GM12878 (cell line): ENCODE measurements around the gene PSPC1. TPM values are rescaled to one million over a fixed set of nuclear protein-coding genes. Genes with fewer than 3 reads are reported as not detected.

Source experiments
- ATAC-seq: fragments of 200-7000 bp; cut with Tn5 transposase; 3 replicates; pipeline ENCODE4 v1.9.1; 2020; ENCODE audit warnings: mild to moderate bottlenecking, moderate library complexity
- BruUV-seq: library from RNA; stranded (reverse); fragments of 400-500 nt; replicated peaks from 2 replicates; lab custom pipeline; 2021; lab: Mats Ljungman, UMichigan
- CTCF ChIA-PET: fragments of 300-600 bp; sonication (Branson Sonifier 250); formaldehyde crosslinking; extraction: SDS; loops from one replicate; lab custom pipeline; 2021; ENCODE audit warnings: inconsistent platforms; lab: Yijun Ruan, JAX
- POLR2A ChIA-PET: fragments of 350-600 bp; formaldehyde crosslinking; extraction: SDS; loops from one replicate; lab custom pipeline; 2021; ENCODE audit warnings: inconsistent platforms; lab: Charles Lee
- RAD21 ChIA-PET: fragments of 300-600 bp; sonication (Branson Sonifier 250); formaldehyde crosslinking; loops from one replicate; lab custom pipeline; 2023; ENCODE audit warnings: antibody characterized with exemption; ENCODE audit not compliant: unreplicated experiment; lab: Charles Lee
- SMC1A ChIA-PET: fragments of 300-600 bp; sonication (Branson Sonifier 250); formaldehyde crosslinking; loops from one replicate; lab custom pipeline; 2023; ENCODE audit not compliant: unreplicated experiment, uncharacterized antibody; lab: Charles Lee
- DNase-seq: peaks from one replicate; pipeline ENCODE4 v3.0.0-alpha.2; 2011; ENCODE audit warnings: low read depth, low spot score
- FAIRE-seq: peaks from 3 replicates; lab custom pipeline; 2011; peaks lifted over from hg19 to GRCh38; lab: Jason Lieb, UNC
- H2AFZ ChIP-seq: 2 replicates; pipeline ENCODE4 v1.6.0; 2011; ENCODE audit warnings: low read depth, low read length, control low read depth; ENCODE audit not compliant: control insufficient read depth
- H3K27ac ChIP-seq: 2 replicates; pipeline ENCODE4 v1.5.1; 2011; ENCODE audit warnings: control low read depth; ENCODE audit not compliant: control insufficient read depth, insufficient read depth
- H3K27me3 ChIP-seq, 2 experiments: replicated peaks in 1 of 2; 2 replicates each; pipeline versions ENCODE4 v1.6.0 to v1.6.1; 2011; ENCODE audit warnings: low read length in 1 of 2; ENCODE audit not compliant: control insufficient read depth in 2 of 2, insufficient read depth in 2 of 2
- H3K36me3 ChIP-seq, 2 experiments: 2 replicates each; pipeline ENCODE4 v1.5.1; 2011; ENCODE audit warnings: low read length in 1 of 2; ENCODE audit not compliant: control insufficient read depth in 2 of 2, insufficient read depth in 2 of 2
- H3K4me1 ChIP-seq: 2 replicates; pipeline ENCODE4 v1.6.1; 2011; ENCODE audit warnings: mild to moderate bottlenecking, low read length, moderate library complexity, mixed read lengths; ENCODE audit not compliant: control insufficient read depth, insufficient read depth
- H3K4me2 ChIP-seq: 2 replicates; pipeline ENCODE4 v1.6.0; 2011; ENCODE audit warnings: control low read depth; ENCODE audit not compliant: control insufficient read depth, insufficient read depth
- H3K4me3 ChIP-seq: fragments of 200-600 bp; sonication (generic); 2 replicates; pipeline ENCODE4 v1.5.1; 2016
- H3K79me2 ChIP-seq: 2 replicates; pipeline ENCODE4 v1.6.0; 2011; ENCODE audit warnings: low read length; ENCODE audit not compliant: control insufficient read depth, insufficient read depth
- H3K9ac ChIP-seq: 2 replicates; pipeline ENCODE4 v1.8.0; 2011; ENCODE audit warnings: low read length, control low read depth, mixed read lengths; ENCODE audit not compliant: control insufficient read depth, insufficient read depth
- H3K9me3 ChIP-seq: replicated peaks from 3 replicates; pipeline ENCODE4 v1.5.1; 2011; ENCODE audit warnings: mild to moderate bottlenecking, low read length; ENCODE audit not compliant: control insufficient read depth, insufficient read depth
- H4K20me1 ChIP-seq: 2 replicates; pipeline ENCODE4 v1.6.0; 2011; ENCODE audit not compliant: control insufficient read depth, insufficient read depth
- ATF7 ChIP-seq: fragments of 450-650 bp; IDR thresholded peaks from 2 replicates; pipeline ENCODE4 v1.6.1; 2016; ENCODE audit warnings: low read depth, mild to moderate bottlenecking
- DPF2 ChIP-seq: fragments of 450-650 bp; IDR thresholded peaks from 2 replicates; pipeline ENCODE4 v1.6.1; 2017; ENCODE audit warnings: mild to moderate bottlenecking
- ESRRA ChIP-seq: IDR thresholded peaks from 2 replicates; pipeline ENCODE4 v1.6.1; 2012; ENCODE audit warnings: mild to moderate bottlenecking, low read length, improper control_type of control experiment
- NR2C2 ChIP-seq: IDR thresholded peaks from 2 replicates; pipeline ENCODE4 v1.6.1; 2011; ENCODE audit warnings: borderline replicate concordance, low read depth; ENCODE audit not compliant: control insufficient read depth, insufficient read length
- PAX8 ChIP-seq: fragments of 450-650 bp; IDR thresholded peaks from 2 replicates; pipeline ENCODE4 v1.6.1; 2017; ENCODE audit warnings: mild to moderate bottlenecking, moderate library complexity
- POLR2A ChIP-seq: IDR thresholded peaks from 2 replicates; pipeline ENCODE4 v1.6.1; 2011; ENCODE audit warnings: low read depth, mild to moderate bottlenecking, low read length
- POLR2AphosphoS5 ChIP-seq: IDR thresholded peaks from 2 replicates; pipeline ENCODE4 v1.6.1; 2011; ENCODE audit warnings: mild to moderate bottlenecking, low read length, inconsistent platforms
- SPI1 ChIP-seq: IDR thresholded peaks from 2 replicates; pipeline ENCODE4 v1.6.1; 2011; ENCODE audit warnings: low read depth, mild to moderate bottlenecking, low read length, moderate library complexity, borderline replicate concordance; ENCODE audit not compliant: insufficient read depth
- YBX1 ChIP-seq: fragments of 450-650 bp; IDR thresholded peaks from 2 replicates; pipeline ENCODE4 v1.6.1; 2016; ENCODE audit warnings: antibody characterized with exemption
- ZBED1 ChIP-seq: IDR thresholded peaks from 2 replicates; pipeline ENCODE4 v1.6.1; 2016; ENCODE audit warnings: borderline replicate concordance
- ZNF274 ChIP-seq: IDR thresholded peaks from one replicate; pipeline ENCODE4 v1.8.0; 2011; ENCODE audit not compliant: insufficient read length, insufficient read depth
- ZZZ3 ChIP-seq: IDR thresholded peaks from 2 replicates; pipeline ENCODE4 v1.6.1; 2011; ENCODE audit warnings: low read depth; ENCODE audit not compliant: control insufficient read depth, insufficient read length
- WGBS: methylation state at CpG from one replicate; pipeline ENCODE4 v1.1.6; 2016; ENCODE audit warnings: low lambda C conversion rate; ENCODE audit not compliant: insufficient replicate concordance, insufficient coverage; ENCODE audit errors: missing lambda C conversion rate; 5-methylcytosine and 5-hydroxymethylcytosine counted together
- in situ Hi-C: fragments of 300-500 bp; cut with MboI; formaldehyde crosslinking; loops from 9 replicates; pipeline ENCODE4 v1.14.3; 2018; ENCODE audit warnings: mixed read lengths
- intact Hi-C: fragments of 100-400 bp; cut with micrococcal nuclease; formaldehyde crosslinking; loops from one replicate; pipeline ENCODE4 v1.14.2; 2022; ENCODE audit not compliant: unreplicated experiment
- polyA plus RNA-seq, 11 experiments: library from polyadenylated mRNA; depleted of rRNA in 4 of 11; unstranded in 6 of 11; stranded (reverse) in 5 of 11; fragments of >200 nt; fragmentation: Nextera tagmentation in 4 of 11; fragmentation: Illumina TruSeq in 1 of 11; extraction: Ambion mirVana in 4 of 11; extraction: Trizol in 1 of 11; gene quantifications; 1 replicate in 1 of 11; 2 replicates in 10 of 11; pipeline versions ENCODE4 v1.2.1 to v1.2.3, GENCODE V29; 2011 to 2016; ENCODE audit warnings: inconsistent platforms in 2 of 11, missing spikeins in 2 of 11, low read depth in 1 of 11
- total RNA-seq, 4 experiments: library from RNA; depleted of rRNA in 3 of 4; stranded (reverse); fragments of >200 nt in 3 of 4; fragmentation: Illumina TruSeq in 1 of 4; extraction: Trizol in 1 of 4; gene quantifications; 2 replicates each; pipeline versions ENCODE4 v1.2.1 to v1.2.3, GENCODE V29; 2013 to 2021
- TF ChIP-seq, protein P1 (sequence below): fragments of 450-650 bp; IDR thresholded peaks from 2 replicates; pipeline ENCODE4 v1.6.1; 2017; ENCODE audit warnings: antibody characterized with exemption, mild to moderate bottlenecking, moderate library complexity
- TF ChIP-seq, protein P2 (sequence below): IDR thresholded peaks from 2 replicates; pipeline ENCODE4 v1.6.1; 2011; ENCODE audit warnings: low read depth, low read length, improper control_type of control experiment, borderline replicate concordance
- TF ChIP-seq, protein P3 (sequence below): fragments of 450-650 bp; IDR thresholded peaks from 2 replicates; pipeline ENCODE4 v1.6.1; 2018; ENCODE audit warnings: borderline replicate concordance, mild to moderate bottlenecking; ENCODE audit not compliant: partially characterized antibody

PSPC1 gene
- total and polyA plus RNA-seq, 10 of the 15 experiments (the other 5 are each of a cell fraction or from before 2014, with no cell fraction given), result 17.7 to 76.3 (median 66.8) TPM

DNA sequence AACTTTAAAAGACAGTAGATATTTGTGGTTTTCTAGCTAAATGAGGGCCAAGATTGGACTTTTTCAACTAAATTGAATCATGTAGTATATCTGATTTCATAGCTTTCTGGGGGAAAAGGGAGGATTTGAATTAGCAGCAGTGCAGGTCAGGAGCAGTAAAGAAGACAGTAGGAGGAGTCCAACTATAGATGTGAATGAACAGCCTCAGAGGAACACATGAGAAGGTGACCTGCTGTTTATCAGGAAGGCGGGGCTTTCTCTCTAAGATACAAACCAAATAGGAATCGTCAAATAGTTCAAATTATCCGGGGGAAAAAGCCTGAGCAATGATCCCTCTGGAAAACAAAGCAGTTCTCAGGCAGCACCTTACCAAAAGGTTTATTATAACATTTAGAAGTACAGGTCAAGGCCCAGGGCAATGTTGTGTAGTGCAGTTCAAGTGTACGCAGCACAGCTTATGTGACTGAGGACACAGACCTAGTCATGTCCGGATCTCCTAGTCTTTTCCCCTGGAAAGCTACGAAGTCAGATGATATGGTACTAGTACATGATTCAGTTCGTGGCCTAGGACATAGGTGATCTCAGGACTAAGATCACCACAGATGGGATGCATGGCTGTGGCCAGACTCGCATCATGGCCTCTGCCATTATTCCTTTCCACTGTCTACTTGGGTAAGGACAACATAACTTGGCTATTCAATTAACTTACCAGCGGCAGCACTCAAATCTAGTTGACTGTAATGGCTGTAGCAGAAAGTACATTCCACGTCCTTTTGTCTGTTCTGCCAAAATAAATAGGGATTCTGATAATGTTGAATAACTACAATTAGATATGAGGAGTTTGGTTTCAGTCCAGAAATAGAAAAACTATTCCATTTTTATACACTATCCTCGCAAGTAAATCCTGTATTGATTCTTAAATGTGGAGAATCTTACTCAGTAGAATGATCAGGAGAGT is 109.0 kb downstream of the PSPC1 start:
- Histone ChIP-seq H3K27me3 (no peaks in the 10 kb centered on the region), H4K20me1 (no peaks in the 10 kb centered on the region), H3K4me2 (no peak overlapping the region), H3K9me3 (no peaks in the 10 kb centered on the region), H3K27ac (no peak overlapping the region), H3K4me3 (no peak overlapping the region), H3K4me1 (no peaks in the 10 kb centered on the region), H3K79me2 (no peaks in the 10 kb centered on the region), H3K36me3 (peaks cover 10 to 28% of the 10 kb centered on the region in 2 experiments), H3K9ac (no peak overlapping the region), H2AFZ (no peak overlapping the region)
- DNase-seq, result no peak
- ChIA-PET CTCF (interaction anchor here (1.4 kb wide), 1 partner anchor 145 kb away, joined by 3 read pairs; no protein-coding TSS in a partner anchor), POLR2A (no interaction called here), SMC1A (no interaction called here), RAD21 (no interaction called here)
- intact Hi-C loops (no loop called here), in situ Hi-C loops (no loop called here)
- no TSS peak for BruUV-seq
- 95% methylated on average over 11 of the region's 11 CpGs for WGBS
- no peak for TF ChIP-seq ZNF274
- TF ChIP-seq, protein P1, sequence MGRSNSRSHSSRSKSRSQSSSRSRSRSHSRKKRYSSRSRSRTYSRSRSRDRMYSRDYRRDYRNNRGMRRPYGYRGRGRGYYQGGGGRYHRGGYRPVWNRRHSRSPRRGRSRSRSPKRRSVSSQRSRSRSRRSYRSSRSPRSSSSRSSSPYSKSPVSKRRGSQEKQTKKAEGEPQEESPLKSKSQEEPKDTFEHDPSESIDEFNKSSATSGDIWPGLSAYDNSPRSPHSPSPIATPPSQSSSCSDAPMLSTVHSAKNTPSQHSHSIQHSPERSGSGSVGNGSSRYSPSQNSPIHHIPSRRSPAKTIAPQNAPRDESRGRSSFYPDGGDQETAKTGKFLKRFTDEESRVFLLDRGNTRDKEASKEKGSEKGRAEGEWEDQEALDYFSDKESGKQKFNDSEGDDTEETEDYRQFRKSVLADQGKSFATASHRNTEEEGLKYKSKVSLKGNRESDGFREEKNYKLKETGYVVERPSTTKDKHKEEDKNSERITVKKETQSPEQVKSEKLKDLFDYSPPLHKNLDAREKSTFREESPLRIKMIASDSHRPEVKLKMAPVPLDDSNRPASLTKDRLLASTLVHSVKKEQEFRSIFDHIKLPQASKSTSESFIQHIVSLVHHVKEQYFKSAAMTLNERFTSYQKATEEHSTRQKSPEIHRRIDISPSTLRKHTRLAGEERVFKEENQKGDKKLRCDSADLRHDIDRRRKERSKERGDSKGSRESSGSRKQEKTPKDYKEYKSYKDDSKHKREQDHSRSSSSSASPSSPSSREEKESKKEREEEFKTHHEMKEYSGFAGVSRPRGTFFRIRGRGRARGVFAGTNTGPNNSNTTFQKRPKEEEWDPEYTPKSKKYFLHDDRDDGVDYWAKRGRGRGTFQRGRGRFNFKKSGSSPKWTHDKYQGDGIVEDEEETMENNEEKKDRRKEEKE, result no peak
- TF ChIP-seq, protein P2, sequence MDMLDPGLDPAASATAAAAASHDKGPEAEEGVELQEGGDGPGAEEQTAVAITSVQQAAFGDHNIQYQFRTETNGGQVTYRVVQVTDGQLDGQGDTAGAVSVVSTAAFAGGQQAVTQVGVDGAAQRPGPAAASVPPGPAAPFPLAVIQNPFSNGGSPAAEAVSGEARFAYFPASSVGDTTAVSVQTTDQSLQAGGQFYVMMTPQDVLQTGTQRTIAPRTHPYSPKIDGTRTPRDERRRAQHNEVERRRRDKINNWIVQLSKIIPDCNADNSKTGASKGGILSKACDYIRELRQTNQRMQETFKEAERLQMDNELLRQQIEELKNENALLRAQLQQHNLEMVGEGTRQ, result no peak
- peak; percentile 33; the same call in 1 of the 2 replicates for TF ChIP-seq POLR2A
- no peak for TF ChIP-seq PAX8
- no peak for TF ChIP-seq SPI1
- TF ChIP-seq DPF2, result no peak
- no peak for TF ChIP-seq YBX1
- no peak for TF ChIP-seq ZBED1
- TF ChIP-seq POLR2AphosphoS5, result 0 out of 2 replicates have a peak, but pooled peaks have one; percentile 29
- TF ChIP-seq, protein P3, sequence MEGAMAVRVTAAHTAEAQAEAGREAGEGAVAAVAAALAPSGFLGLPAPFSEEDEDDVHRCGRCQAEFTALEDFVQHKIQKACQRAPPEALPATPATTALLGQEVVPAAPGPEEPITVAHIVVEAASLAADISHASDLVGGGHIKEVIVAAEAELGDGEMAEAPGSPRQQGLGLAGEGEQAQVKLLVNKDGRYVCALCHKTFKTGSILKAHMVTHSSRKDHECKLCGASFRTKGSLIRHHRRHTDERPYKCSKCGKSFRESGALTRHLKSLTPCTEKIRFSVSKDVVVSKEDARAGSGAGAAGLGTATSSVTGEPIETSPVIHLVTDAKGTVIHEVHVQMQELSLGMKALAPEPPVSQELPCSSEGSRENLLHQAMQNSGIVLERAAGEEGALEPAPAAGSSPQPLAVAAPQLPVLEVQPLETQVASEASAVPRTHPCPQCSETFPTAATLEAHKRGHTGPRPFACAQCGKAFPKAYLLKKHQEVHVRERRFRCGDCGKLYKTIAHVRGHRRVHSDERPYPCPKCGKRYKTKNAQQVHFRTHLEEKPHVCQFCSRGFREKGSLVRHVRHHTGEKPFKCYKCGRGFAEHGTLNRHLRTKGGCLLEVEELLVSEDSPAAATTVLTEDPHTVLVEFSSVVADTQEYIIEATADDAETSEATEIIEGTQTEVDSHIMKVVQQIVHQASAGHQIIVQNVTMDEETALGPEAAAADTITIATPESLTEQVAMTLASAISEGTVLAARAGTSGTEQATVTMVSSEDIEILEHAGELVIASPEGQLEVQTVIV, result no peak
- no peak for TF ChIP-seq ZZZ3
- no peak for TF ChIP-seq NR2C2
- TF ChIP-seq ATF7, result no peak
- TF ChIP-seq ESRRA, result no peak
- ATAC-seq, result no peak
- no peak for FAIRE-seq
